Loucy (cell line): Measurements from ENCODE around the gene PLEKHG4B.

Experiments used
- H2AFZ ChIP-seq: fragments of 200-600 bp; sonication (generic); 2 replicates; pipeline ENCODE4 v1.6.0; 2016; ENCODE audit warnings: antibody characterized with exemption, mild to moderate bottlenecking, low read length, moderate library complexity
- H3F3A ChIP-seq: fragments of 200-600 bp; 2 replicates; pipeline ENCODE4 v1.6.0; 2016; ENCODE audit warnings: antibody characterized with exemption, low read depth, mild to moderate bottlenecking
- H3K27me3 ChIP-seq: fragments of 200-600 bp; sonication (generic); 2 replicates; pipeline ENCODE4 v1.6.1; 2014; ENCODE audit warnings: low read length, mild to moderate bottlenecking; ENCODE audit not compliant: insufficient read depth, poor library complexity, severe bottlenecking
- H3K36me3 ChIP-seq: fragments of 200-600 bp; sonication (generic); 2 replicates; pipeline ENCODE4 v1.6.1; 2016; ENCODE audit warnings: low read length; ENCODE audit not compliant: insufficient read depth
- H3K4me1 ChIP-seq: fragments of 200-600 bp; sonication (generic); 2 replicates; pipeline ENCODE4 v1.5.1; 2014; ENCODE audit warnings: low read length, mild to moderate bottlenecking; ENCODE audit not compliant: insufficient read depth, poor library complexity, severe bottlenecking
- H3K4me2 ChIP-seq: fragments of 200-600 bp; sonication (generic); 2 replicates; pipeline ENCODE4 v1.6.0; 2014; ENCODE audit warnings: antibody characterized with exemption, low read length, low read depth, mild to moderate bottlenecking; ENCODE audit not compliant: poor library complexity, severe bottlenecking
- H3K4me3 ChIP-seq: fragments of 200-600 bp; sonication (generic); 2 replicates; pipeline ENCODE4 v1.5.1; 2014; ENCODE audit warnings: low read length, mild to moderate bottlenecking, mixed read lengths; ENCODE audit not compliant: poor library complexity, severe bottlenecking
- H3K79me2 ChIP-seq: fragments of 200-600 bp; sonication (generic); 2 replicates; pipeline ENCODE4 v1.6.1; 2014; ENCODE audit warnings: low read length; ENCODE audit not compliant: insufficient read depth
- H3K9ac ChIP-seq: fragments of 200-600 bp; sonication (generic); 2 replicates; pipeline ENCODE4 v1.6.0; 2014; ENCODE audit warnings: mild to moderate bottlenecking, low read depth, low read length, moderate library complexity; ENCODE audit not compliant: poor library complexity, severe bottlenecking
- H3K9me2 ChIP-seq: fragments of 200-600 bp; sonication (generic); replicated peaks from 2 replicates; pipeline ENCODE4 v1.6.1; 2016; ENCODE audit warnings: low read depth, low read length, mixed read lengths
- H3K9me3 ChIP-seq: fragments of 200-600 bp; sonication (generic); 2 replicates; pipeline ENCODE4 v1.6.1; 2014; ENCODE audit warnings: mild to moderate bottlenecking, antibody characterized with exemption, low read length, low read depth; ENCODE audit not compliant: insufficient read depth
- H4K20me1 ChIP-seq: fragments of 200-600 bp; sonication (generic); 2 replicates; pipeline ENCODE4 v1.6.0; 2014; ENCODE audit warnings: antibody characterized with exemption, low read length, mild to moderate bottlenecking; ENCODE audit not compliant: insufficient read depth, poor library complexity, severe bottlenecking
- EZH2phosphoT487 ChIP-seq: fragments of 200-600 bp; IDR thresholded peaks from 2 replicates; pipeline ENCODE4 v1.6.1; 2018; ENCODE audit warnings: antibody characterized with exemption, mild to moderate bottlenecking, moderate library complexity, borderline replicate concordance
- TF ChIP-seq, protein P1 (sequence below): fragments of 200-600 bp; sonication (generic); conservative IDR thresholded peaks from 2 replicates; pipeline ENCODE4 v1.5.1; 2014; ENCODE audit warnings: mild to moderate bottlenecking, antibody characterized with exemption, low read length

PLEKHG4B gene

DNA sequence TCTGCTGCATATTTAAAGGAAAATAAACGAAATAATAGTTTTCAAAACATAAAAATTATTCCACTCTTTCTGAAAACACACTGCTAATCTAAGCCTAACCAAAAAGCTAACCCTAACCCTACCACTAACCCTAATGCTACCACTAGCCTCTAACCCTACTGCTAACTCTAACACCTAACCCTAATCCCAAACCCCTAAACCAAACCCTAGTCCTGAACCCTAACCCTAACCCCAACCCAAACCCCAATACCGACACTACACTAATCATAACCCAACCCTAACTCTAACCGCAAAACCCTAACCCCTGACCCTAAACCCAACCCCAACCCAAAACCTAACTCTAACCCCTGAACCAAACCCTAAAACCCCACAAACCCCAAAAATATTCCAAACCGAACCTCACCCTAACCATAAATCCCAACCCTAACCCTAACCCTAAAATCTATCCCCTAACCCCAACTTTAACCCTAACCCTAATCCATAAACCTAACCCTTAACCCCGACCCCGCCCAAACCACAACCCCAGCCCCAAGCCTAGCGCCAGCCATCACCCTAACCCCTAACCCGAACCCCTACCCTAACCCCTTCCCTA lies 41.9 kb upstream of the PLEKHG4B start:
- H3K9me3 ChIP-seq: peaks cover 5% of the 10 kb centered on the region; the same call in 1 of the 2 replicates
- H3K4me3 ChIP-seq: no peak overlapping the region
- H3F3A ChIP-seq: no peaks in the 10 kb centered on the region
- no peak overlapping the region for H3K9ac ChIP-seq
- H2AFZ ChIP-seq: no peak overlapping the region
- H3K4me2 ChIP-seq: no peak overlapping the region
- no peaks in the 10 kb centered on the region for H3K9me2 ChIP-seq
- TF ChIP-seq, protein P1, sequence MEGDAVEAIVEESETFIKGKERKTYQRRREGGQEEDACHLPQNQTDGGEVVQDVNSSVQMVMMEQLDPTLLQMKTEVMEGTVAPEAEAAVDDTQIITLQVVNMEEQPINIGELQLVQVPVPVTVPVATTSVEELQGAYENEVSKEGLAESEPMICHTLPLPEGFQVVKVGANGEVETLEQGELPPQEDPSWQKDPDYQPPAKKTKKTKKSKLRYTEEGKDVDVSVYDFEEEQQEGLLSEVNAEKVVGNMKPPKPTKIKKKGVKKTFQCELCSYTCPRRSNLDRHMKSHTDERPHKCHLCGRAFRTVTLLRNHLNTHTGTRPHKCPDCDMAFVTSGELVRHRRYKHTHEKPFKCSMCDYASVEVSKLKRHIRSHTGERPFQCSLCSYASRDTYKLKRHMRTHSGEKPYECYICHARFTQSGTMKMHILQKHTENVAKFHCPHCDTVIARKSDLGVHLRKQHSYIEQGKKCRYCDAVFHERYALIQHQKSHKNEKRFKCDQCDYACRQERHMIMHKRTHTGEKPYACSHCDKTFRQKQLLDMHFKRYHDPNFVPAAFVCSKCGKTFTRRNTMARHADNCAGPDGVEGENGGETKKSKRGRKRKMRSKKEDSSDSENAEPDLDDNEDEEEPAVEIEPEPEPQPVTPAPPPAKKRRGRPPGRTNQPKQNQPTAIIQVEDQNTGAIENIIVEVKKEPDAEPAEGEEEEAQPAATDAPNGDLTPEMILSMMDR: no peak
- no peak for TF ChIP-seq EZH2phosphoT487
- H3K79me2 ChIP-seq: no peaks in the 10 kb centered on the region
- peaks cover 7% of the 10 kb centered on the region for H3K4me1 ChIP-seq
- no peaks in the 10 kb centered on the region for H4K20me1 ChIP-seq
- H3K27me3 ChIP-seq: no peaks in the 10 kb centered on the region
- H3K36me3 ChIP-seq: no peaks in the 10 kb centered on the region

DNA sequence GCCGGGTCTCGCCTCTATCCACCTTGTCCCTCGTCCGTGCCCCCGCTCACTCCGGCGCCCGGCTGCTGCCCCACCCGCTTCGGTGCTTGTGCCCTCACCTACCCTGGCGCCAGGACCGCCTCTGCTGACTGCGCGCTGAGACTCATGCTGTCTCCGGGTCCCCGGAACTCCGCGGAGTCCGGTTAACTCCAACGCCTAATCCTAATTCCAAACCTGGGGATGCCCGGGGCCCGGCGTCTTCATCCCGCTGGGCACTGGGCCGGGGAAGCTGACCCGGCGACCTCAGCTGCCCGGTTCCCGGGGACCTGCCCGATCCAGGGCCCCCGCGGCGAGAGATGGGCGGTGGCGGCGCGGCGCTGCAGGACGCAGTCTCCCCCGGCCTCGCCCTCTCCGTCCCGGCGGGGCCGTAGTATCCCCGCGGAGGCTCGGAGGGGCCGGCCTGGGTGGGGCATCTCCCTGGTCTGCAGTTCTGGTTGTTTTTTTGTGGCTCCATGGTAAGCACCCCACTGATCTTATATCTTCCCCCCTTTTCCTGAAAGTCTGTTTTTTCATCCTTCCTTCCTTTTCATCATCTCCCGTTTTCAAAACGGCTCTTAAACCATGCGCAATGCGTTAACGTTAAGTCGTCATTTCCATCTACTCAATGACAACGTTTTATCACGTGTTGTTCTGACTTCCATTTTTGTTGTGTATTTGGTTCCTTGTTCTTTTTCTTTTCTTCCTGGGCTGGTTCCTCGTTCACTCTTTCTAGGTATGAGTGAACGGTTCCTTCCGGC lies 41.1 kb upstream of the PLEKHG4B start:
- no peak overlapping the region for H3K4me2 ChIP-seq
- H3K79me2 ChIP-seq: no peaks in the 10 kb centered on the region
- no peak overlapping the region for H2AFZ ChIP-seq
- H3K9ac ChIP-seq: no peak overlapping the region
- H3K27me3 ChIP-seq: no peaks in the 10 kb centered on the region
- no peak overlapping the region for H3K4me3 ChIP-seq
- H3K4me1 ChIP-seq: peaks cover under 1% of the 10 kb centered on the region
- TF ChIP-seq, protein P1: no peak
- no peak for TF ChIP-seq EZH2phosphoT487
- H4K20me1 ChIP-seq: no peaks in the 10 kb centered on the region
- H3F3A ChIP-seq: no peaks in the 10 kb centered on the region
- H3K36me3 ChIP-seq: no peaks in the 10 kb centered on the region
- peaks cover 5% of the 10 kb centered on the region; the same call in 1 of the 2 replicates for H3K9me3 ChIP-seq
- no peaks in the 10 kb centered on the region for H3K9me2 ChIP-seq

DNA sequence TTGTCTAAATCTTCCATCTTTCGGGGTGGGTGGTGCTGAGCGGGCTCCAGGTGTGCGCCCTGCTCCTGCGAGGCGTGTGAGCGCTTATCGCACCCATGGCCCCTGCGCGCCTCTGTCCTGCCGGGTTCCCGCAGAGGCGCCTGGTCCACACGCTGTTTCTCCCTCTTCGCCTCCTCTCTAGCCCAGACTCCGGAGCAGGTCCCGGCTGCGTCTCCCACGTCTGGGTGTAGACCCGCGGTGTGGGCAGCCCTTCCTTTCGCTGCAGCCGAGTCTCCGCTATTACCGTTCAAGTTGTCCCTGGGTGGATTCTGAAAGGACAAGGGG lies 40.5 kb upstream of the PLEKHG4B start:
- H3K9ac ChIP-seq: no peak overlapping the region
- H3K4me1 ChIP-seq: no peaks in the 10 kb centered on the region
- no peak overlapping the region for H2AFZ ChIP-seq
- H3K4me2 ChIP-seq: no peak overlapping the region
- no peaks in the 10 kb centered on the region for H3F3A ChIP-seq
- no peak for TF ChIP-seq EZH2phosphoT487
- TF ChIP-seq, protein P1: no peak
- no peaks in the 10 kb centered on the region for H3K36me3 ChIP-seq
- H3K9me3 ChIP-seq: peaks cover 9% of the 10 kb centered on the region; the same call in 1 of the 2 replicates
- H3K27me3 ChIP-seq: no peaks in the 10 kb centered on the region
- H3K4me3 ChIP-seq: no peak overlapping the region
- no peaks in the 10 kb centered on the region for H4K20me1 ChIP-seq
- no peaks in the 10 kb centered on the region for H3K79me2 ChIP-seq
- no peaks in the 10 kb centered on the region for H3K9me2 ChIP-seq
